HepG2 (cell line): ENCODE results near the gene OR51G2. TPM values are rescaled to one million over a fixed set of nuclear protein-coding genes. Genes with fewer than 3 reads are reported as not detected.
A peak's percentile ranks its signal among the peaks of the same experiment; 100 is the strongest.

Experiments used
- ATAC-seq: fragments of 200-7000 bp; cut with Tn5 transposase; 3 replicates; pipeline ENCODE4 v1.9.1; 2020; ENCODE audit warnings: mild to moderate bottlenecking, moderate library complexity
- BruUV-seq: library from RNA; stranded (reverse); fragments of 400-500 nt; replicated peaks from 2 replicates; lab custom pipeline; 2021; lab: Mats Ljungman, UMichigan
- CTCF ChIA-PET: fragments of 300-600 bp; formaldehyde crosslinking; extraction: SDS; loops from one replicate; lab custom pipeline; 2021; ENCODE audit warnings: low total read pairs, inconsistent platforms, low intra/inter-chr PET ratio; lab: Yijun Ruan, JAX
- POLR2A ChIA-PET: fragments of 350-600 bp; sonication (Branson Sonifier 250); formaldehyde crosslinking; loops from one replicate; lab custom pipeline; 2020; ENCODE audit warnings: antibody characterized with exemption, inconsistent platforms; lab: Yijun Ruan, JAX
- DNase-seq: peaks from one replicate; pipeline ENCODE4 v3.0.0-alpha.2; 2015; ENCODE audit warnings: low spot score
- FAIRE-seq: peaks from 3 replicates; lab custom pipeline; 2011; peaks lifted over from hg19 to GRCh38; lab: Jason Lieb, UNC
- H2AFZ ChIP-seq: one replicate; pipeline ENCODE4 v1.6.1; 2011; ENCODE audit warnings: low read length, inconsistent platforms
- H3K27ac ChIP-seq: fragments of 300-600 bp; 3 replicates; pipeline ENCODE4 v1.8.0; 2011; ENCODE audit warnings: mixed run types, mild to moderate bottlenecking, mixed read lengths, low read length, inconsistent platforms; ENCODE audit not compliant: insufficient read depth; ENCODE audit errors: extremely low read length
- H3K27me3 ChIP-seq, 2 experiments: fragments of 200-600 bp in 1 of 2; 2 replicates in 1 of 2; 3 replicates in 1 of 2; pipeline versions ENCODE4 v1.6.0 to v1.8.0; 2011; ENCODE audit warnings: low read length in 2 of 2, mild to moderate bottlenecking in 2 of 2, moderate library complexity in 2 of 2, inconsistent platforms in 1 of 2; ENCODE audit not compliant: insufficient read depth in 2 of 2, control insufficient read depth in 1 of 2
- H3K36me3 ChIP-seq, 2 experiments: fragments of 200-600 bp in 1 of 2; replicated peaks in 1 of 2; 2 replicates in 1 of 2; 3 replicates in 1 of 2; pipeline versions ENCODE4 v1.5.1 to v1.8.0; 2011; ENCODE audit warnings: low read length in 2 of 2, inconsistent platforms in 1 of 2; ENCODE audit not compliant: insufficient read depth in 2 of 2, control insufficient read depth in 1 of 2
- H3K4me1 ChIP-seq: 2 replicates; pipeline ENCODE4 v1.5.1; 2012; ENCODE audit warnings: low read length, inconsistent platforms; ENCODE audit not compliant: insufficient read depth
- H3K4me2 ChIP-seq: 2 replicates; pipeline ENCODE4 v1.6.0; 2011; ENCODE audit warnings: low read depth, low read length, inconsistent platforms
- H3K4me3 ChIP-seq, 3 experiments: fragments of 200-600 bp in 1 of 3; sonication (generic), shearing (Covaris generic) in 1 of 3; replicated peaks in 1 of 3; 2 replicates each; pipeline ENCODE4 v1.5.1; 2011 to 2016; ENCODE audit warnings: low read length in 3 of 3, inconsistent platforms in 2 of 3, low read depth in 2 of 3, mild to moderate bottlenecking in 2 of 3, control low read depth in 1 of 3, mixed read lengths in 1 of 3; ENCODE audit not compliant: insufficient read depth in 1 of 3
- H3K79me2 ChIP-seq: one replicate; pipeline ENCODE4 v1.6.1; 2011; ENCODE audit warnings: low read length, inconsistent platforms; ENCODE audit not compliant: insufficient read depth
- H3K9ac ChIP-seq: 2 replicates; pipeline ENCODE4 v1.6.0; 2011; ENCODE audit warnings: mild to moderate bottlenecking, low read depth, low read length, inconsistent platforms; ENCODE audit not compliant: insufficient read depth
- H3K9me3 ChIP-seq: 2 replicates; pipeline ENCODE4 v1.5.1; 2012; ENCODE audit warnings: mild to moderate bottlenecking, low read length
- H4K20me1 ChIP-seq: 2 replicates; pipeline ENCODE4 v1.6.0; 2011; ENCODE audit warnings: inconsistent platforms, mild to moderate bottlenecking, low read length, moderate library complexity; ENCODE audit not compliant: insufficient read depth
- HNF1B ChIP-seq: sonication (generic); formaldehyde crosslinking; IDR thresholded peaks from 2 replicates; pipeline ENCODE4 v1.5.1; 2020; ENCODE audit warnings: mild to moderate bottlenecking, moderate library complexity, missing genetic modification reagents
- SCMH1 ChIP-seq: sonication (generic); formaldehyde crosslinking; IDR thresholded peaks from 2 replicates; pipeline ENCODE4 v1.9.0; 2021; ENCODE audit warnings: missing genetic modification reagents, mild to moderate bottlenecking, borderline replicate concordance
- TCF7 ChIP-seq: sonication (generic); IDR thresholded peaks from 2 replicates; pipeline ENCODE4 v1.6.1; 2016; ENCODE audit warnings: antibody characterized with exemption, low read depth
- in situ Hi-C: cut with HindIII; loops from 2 replicates; pipeline ENCODE4 v1.10.0; 2017; ENCODE audit warnings: low pct_unique_long_range_greater_than_20kb; ENCODE audit not compliant: extremely low pct_ligation_motif_present
- intact Hi-C: fragments of 100-400 bp; cut with micrococcal nuclease; formaldehyde crosslinking; loops from one replicate; pipeline ENCODE4 v1.10.0; 2022; ENCODE audit not compliant: unreplicated experiment
- polyA plus RNA-seq, 8 experiments: library from polyadenylated mRNA; depleted of rRNA in 3 of 8; stranded (reverse) in 7 of 8; unstranded in 1 of 8; fragments of >200 nt; fragmentation: Illumina TruSeq in 4 of 8; extraction: Trizol in 4 of 8; gene quantifications; 2 replicates each; pipeline versions ENCODE4 v1.2.1 to v1.2.3, GENCODE V29; 2011 to 2016; ENCODE audit warnings: low read depth in 4 of 8, missing spikeins in 1 of 8, mixed read lengths in 1 of 8; ENCODE audit not compliant: insufficient read depth in 1 of 8
- total RNA-seq, 5 experiments: library from RNA; depleted of rRNA; stranded (reverse); fragments of >200 nt; fragmentation: Illumina TruSeq; extraction: Trizol; gene quantifications; 2 replicates each; pipeline ENCODE4 v1.2.3, GENCODE V29; 2016; ENCODE audit warnings: low read depth in 1 of 5
- TF ChIP-seq, protein P1 (sequence below): IDR thresholded peaks from 2 replicates; pipeline ENCODE4 v1.6.1; 2016; ENCODE audit warnings: control low read depth
- TF ChIP-seq, protein P2 (sequence below), 2 experiments: sonication (generic) in 1 of 2; formaldehyde crosslinking in 1 of 2; IDR thresholded peaks; 2 replicates each; pipeline versions ENCODE4 v1.4.0 to v1.6.1; 2016 to 2020; ENCODE audit warnings: borderline replicate concordance in 1 of 2, low read depth in 1 of 2, mild to moderate bottlenecking in 1 of 2, missing genetic modification reagents in 1 of 2

Gene OR51G2
- total and polyA plus RNA-seq, 2 of the 13 experiments (the other 11 are each of a cell fraction or from before 2014, with no cell fraction given): not detected

DNA sequence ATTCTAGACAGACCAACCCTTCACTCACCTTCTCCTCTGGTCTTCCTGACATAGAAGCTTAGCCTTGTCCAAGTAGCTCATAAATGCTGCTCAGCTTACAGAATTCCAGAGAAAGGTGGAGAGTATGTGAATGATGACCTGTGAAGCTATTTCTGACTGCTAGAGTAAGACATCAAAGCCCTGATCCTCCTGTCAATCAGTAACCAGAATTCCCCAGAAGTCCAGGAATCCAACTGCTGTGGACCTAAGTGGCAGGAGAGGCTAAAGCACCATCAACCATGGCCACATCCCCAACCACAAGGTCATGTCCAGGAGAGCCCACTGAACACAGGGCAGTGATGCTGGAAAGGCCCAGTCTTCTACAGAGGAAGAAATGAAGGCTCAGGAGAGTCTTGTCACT is 2.6 kb downstream of the OR51G2 start:
- ATAC-seq: peak; percentile 83
- no peaks in the 10 kb centered on the region; a peak in 2 of 5 replicates for H3K27me3 ChIP-seq
- TF ChIP-seq HNF1B (CRISPR knock-in tag) (peak; percentile 43; the same call in 1 of the 2 replicates), SCMH1 (no peak), TCF7 (0 out of 2 replicates have a peak, but pooled peaks have one; percentile 8)
- TF ChIP-seq, protein P1, sequence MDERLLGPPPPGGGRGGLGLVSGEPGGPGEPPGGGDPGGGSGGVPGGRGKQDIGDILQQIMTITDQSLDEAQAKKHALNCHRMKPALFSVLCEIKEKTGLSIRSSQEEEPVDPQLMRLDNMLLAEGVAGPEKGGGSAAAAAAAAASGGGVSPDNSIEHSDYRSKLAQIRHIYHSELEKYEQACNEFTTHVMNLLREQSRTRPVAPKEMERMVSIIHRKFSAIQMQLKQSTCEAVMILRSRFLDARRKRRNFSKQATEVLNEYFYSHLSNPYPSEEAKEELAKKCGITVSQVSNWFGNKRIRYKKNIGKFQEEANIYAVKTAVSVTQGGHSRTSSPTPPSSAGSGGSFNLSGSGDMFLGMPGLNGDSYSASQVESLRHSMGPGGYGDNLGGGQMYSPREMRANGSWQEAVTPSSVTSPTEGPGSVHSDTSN (CRISPR knock-in tag): peak; percentile 56; the same call in 1 of the 2 replicates
- TF ChIP-seq, protein P2, sequence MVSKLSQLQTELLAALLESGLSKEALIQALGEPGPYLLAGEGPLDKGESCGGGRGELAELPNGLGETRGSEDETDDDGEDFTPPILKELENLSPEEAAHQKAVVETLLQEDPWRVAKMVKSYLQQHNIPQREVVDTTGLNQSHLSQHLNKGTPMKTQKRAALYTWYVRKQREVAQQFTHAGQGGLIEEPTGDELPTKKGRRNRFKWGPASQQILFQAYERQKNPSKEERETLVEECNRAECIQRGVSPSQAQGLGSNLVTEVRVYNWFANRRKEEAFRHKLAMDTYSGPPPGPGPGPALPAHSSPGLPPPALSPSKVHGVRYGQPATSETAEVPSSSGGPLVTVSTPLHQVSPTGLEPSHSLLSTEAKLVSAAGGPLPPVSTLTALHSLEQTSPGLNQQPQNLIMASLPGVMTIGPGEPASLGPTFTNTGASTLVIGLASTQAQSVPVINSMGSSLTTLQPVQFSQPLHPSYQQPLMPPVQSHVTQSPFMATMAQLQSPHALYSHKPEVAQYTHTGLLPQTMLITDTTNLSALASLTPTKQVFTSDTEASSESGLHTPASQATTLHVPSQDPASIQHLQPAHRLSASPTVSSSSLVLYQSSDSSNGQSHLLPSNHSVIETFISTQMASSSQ (IDR thresholded peaks at IDR 0.05; ENCODE audit: low read depth): peak; percentile 23; the same call in 1 of the 2 replicates
- TF ChIP-seq, protein P2 (CRISPR knock-in tag; IDR thresholded peaks at IDR 0.05; ENCODE audit: borderline replicate concordance): no peak
- H3K4me2 ChIP-seq: no peak overlapping the region
- no peak overlapping the region for H2AFZ ChIP-seq
- no peak overlapping the region for H3K9ac ChIP-seq
- no peaks in the 10 kb centered on the region for H3K36me3 ChIP-seq
- peak; percentile 44 for FAIRE-seq
- H3K27ac ChIP-seq: no peak overlapping the region
- intact Hi-C loops (no loop called here), in situ Hi-C loops (no loop called here)
- no TSS peak for BruUV-seq
- H4K20me1 ChIP-seq: no peaks in the 10 kb centered on the region
- no peak overlapping the region for H3K4me3 ChIP-seq
- peak; percentile 31 for DNase-seq
- no peaks in the 10 kb centered on the region for H3K4me1 ChIP-seq
- H3K79me2 ChIP-seq: no peaks in the 10 kb centered on the region
- ChIA-PET POLR2A (no interaction called here), CTCF (no interaction called here)
- H3K9me3 ChIP-seq: no peaks in the 10 kb centered on the region
